Activated CD4-positive, CD25-positive, alpha-beta regulatory T cell treated with anti-CD3 and anti-CD28 coated beads, Interleukin-2, amount 50 U/mL, for 72 hours (primary cell): ENCODE results near the gene UBFD1.
"Not testable (repeated sequence)": the region's sequence is repeated elsewhere in the genome, so short reads cannot be mapped to it uniquely, and the experiment has no call there.

Source experiments
- DNase-seq: peaks from one replicate; pipeline ENCODE4 v3.0.0; 2021

Gene UBFD1, protein sequence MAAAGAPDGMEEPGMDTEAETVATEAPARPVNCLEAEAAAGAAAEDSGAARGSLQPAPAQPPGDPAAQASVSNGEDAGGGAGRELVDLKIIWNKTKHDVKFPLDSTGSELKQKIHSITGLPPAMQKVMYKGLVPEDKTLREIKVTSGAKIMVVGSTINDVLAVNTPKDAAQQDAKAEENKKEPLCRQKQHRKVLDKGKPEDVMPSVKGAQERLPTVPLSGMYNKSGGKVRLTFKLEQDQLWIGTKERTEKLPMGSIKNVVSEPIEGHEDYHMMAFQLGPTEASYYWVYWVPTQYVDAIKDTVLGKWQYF

GRCh38 chr16:23556881-23557778 is at the start of gene UBFD1, which contains the start of gene EARS2:
Gene UBFD1 (plus strand): TSS chr16:23557727. CDS start chr16:23557743, 16 bp downstream.
Gene EARS2 (minus strand): TSS chr16:23557350. CDS start chr16:23557343, 7 bp downstream.
- DNase-seq, result peak; percentile 95

GRCh38 chr16:23508589-23509440 is 48.7 kb upstream of the UBFD1 start:
- no peak for DNase-seq

GRCh38 chr16:23509441-23509754 is 48.1 kb upstream of the UBFD1 start:
- no peak for DNase-seq

DNA sequence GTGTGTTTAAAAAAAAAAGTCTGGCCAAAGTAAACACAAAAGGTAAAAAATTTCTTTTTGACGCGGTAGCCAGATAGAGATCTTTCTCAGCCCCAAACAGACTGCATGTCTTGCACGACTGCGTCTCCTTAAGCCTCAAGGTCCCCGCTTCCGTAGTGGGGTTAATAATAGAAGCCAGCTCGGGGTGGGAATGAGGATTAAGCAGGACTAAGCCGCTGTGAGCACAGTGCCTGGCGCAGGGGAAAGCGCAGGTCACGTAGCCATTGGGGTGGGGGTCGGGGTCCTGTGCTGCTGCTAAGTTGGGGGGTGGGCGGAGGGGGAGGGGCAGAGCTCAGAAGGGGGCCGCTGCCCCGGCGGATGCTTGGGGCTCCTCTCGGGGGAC is 47.8 kb upstream of the UBFD1 start:
- no peak for DNase-seq

GRCh38 chr16:23510164-23510914 is 47.2 kb upstream of the UBFD1 start, which contains the start of gene GGA2:
Gene GGA2 (minus strand): TSS chr16:23510494. CDS start chr16:23510411, 83 bp downstream.
- DNase-seq, result peak; percentile 84

DNA sequence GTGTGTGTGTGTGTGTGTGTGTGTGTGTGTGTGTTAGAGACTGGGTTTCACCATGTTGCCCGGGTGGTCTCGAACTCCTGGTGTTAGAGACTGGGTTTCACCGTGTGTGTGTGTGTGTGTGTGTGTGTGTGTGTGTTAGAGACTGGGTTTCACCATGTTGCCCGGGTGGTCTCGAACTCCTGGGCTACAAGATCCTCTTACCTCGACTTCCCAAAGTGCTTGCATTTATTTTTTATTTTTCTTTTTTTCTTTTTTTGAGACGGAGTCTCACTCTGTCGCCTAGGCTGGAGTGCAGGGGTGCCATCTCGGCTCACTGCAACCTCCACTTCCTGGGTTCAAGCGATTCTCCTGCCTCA is 46.6 kb upstream of the UBFD1 start:
- not testable (repeated sequence) for DNase-seq

- no peak for DNase-seq
These were observed 45.8 kb upstream of the UBFD1 start for GRCh38 chr16:23511731-23512130.

DNA sequence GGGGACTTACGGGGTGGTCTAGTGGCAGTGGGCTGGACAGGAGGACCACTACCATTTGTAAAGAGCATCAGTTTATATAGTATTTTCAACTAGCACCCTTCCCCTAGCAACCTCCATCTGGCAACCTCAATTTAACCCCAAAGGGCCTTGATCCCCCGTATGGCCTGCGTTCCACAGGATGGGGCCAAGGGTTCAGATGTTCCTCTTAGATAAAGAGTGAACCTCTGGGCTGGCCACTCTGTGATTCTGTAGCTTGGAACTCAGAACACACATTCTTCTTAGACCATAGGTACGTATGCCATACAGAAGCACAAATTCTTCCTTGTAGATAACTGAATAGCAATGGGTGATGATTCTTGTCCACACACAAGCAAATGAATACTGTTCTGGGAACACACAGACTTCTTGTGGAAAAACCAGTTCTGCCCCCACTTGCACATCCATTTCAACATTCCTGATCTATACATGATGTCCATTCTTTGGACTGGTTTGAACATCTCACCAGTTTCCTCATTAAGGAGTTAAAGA is 45.3 kb upstream of the UBFD1 start:
- no peak for DNase-seq

DNA sequence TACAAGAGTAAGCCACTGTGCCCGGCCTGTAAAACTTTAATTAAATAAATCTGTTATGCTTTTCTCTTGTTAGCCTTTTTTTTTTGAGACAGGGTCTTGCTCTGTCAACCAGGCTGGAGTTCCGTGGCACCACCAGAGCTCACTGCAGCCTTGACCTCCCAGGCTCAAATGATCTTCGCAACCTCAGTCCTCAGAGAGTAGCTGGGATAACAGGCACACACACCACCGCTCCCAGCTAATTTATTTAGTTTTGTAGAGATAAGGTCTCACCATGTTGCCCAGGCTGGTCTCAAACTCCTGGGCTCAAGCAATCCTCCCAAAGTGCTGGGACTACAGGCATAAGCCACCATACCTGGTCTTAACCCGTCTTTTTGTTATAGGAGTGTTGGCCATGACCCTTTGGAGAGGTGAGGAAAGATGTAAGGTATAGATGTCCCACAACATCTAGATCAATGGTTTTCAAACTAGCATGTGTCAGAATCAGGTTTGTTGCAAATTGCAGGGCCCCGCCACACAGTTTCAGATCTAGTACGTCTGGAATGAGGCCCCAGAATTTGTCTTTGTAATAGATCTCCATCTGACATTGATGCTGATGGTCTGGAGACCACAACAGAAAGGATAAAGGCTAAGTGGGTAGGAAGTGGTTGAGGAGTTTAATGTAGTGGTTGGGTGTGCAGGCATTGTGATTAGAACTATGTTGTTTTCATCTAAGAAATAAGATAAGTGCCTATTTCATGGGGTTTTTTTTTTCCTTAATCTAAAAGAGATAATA is 43.0 kb upstream of the UBFD1 start:
- no peak for DNase-seq

- DNase-seq, result no peak
These were observed 41.6 kb upstream of the UBFD1 start for GRCh38 chr16:23515881-23516280.

GRCh38 chr16:23516366-23517137 is 41.0 kb upstream of the UBFD1 start:
- DNase-seq, result no peak

DNA sequence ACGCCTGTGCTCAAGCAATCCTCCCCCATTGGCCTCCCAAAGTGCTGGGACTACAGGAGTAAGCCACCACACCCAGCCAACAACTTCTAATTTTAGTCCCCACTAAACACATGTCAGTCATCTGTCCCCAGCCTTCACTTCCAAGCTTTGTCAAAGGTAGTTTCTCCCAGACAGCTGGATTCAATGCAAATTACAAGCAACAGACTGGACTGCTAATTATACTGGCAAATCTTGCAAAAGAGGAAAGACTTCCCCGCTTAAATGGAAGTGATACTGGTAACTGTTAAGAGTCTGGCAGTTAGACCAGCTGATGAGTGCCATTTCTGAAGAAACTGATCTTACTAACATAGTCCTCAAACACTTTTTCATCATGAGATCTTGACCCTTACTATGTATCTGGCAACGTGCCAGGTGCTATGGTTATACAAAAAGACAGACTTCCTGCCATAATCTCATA is 39.1 kb upstream of the UBFD1 start:
- no peak for DNase-seq

DNA sequence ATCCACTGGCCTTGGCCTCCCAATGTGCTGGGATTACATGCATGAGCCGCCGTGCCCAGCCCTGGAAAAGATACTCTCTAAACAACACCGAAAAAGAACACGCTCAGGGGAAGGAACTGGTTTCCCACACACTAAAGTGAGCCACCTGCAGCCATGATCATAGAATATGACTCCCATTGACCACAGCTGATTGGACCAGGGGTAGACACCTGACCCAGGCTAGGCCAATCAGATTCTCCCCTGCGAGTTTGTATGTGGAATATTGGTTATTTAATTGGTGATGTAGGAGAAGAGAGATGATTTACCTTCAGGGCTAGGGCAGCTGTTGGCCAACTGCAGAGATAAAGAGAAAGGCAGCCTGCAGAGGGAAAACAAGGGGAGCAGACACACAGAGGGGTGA is 38.2 kb upstream of the UBFD1 start:
- DNase-seq, result no peak

GRCh38 chr16:23520500-23520899 is 37.0 kb upstream of the UBFD1 start:
- DNase-seq, result no peak

DNA sequence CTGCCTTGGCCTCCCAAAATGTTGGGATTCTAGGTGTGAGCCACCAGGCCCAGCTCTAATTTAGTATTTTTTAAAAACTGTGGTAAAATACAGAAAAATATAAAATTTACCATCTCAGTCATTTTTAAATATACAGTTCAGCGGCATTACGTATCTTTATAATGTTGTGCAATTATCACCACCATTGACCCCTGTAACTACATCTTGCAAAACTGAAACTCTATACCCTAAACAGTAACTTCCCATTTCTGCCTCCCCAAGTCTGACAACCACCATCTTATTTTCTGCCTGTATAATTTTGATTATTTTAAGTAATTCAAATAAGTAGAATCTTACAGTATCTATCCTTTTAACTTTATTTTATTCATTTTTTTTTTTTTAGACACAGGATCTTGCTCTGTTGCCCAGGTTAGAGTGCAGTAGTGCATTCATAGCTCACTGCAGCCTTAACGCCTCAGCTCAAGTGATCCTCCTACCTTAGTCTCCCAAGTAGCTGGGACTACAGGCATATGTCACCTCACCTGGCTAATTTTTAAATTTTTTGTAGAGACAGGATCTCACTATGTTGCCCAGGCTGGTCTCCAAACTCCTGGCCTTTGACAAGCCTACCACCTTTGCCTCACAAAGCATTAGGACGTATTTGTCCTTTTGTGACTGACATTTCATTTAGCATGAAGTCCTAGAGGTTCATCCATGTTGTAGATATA is 36.3 kb upstream of the UBFD1 start:
- DNase-seq, result no peak

DNA sequence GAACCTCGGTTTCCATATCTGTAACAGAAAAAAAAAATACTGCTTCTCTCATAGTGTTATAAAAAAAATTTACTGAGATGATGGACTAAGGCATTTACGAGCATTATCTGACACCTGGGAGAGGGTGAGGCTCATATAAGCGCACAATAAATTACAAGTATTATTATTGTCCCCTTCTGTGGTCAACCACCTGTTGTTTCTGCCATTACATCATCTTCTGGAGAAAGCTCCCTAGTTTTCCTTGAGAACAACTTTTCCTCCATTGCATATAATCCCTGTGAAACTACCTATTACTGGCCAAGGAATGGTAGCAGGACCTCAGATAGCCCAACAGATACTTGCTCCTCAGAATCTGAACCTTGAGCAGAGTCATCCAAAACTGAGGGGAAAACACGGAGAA is 35.6 kb upstream of the UBFD1 start:
- no peak for DNase-seq

DNA sequence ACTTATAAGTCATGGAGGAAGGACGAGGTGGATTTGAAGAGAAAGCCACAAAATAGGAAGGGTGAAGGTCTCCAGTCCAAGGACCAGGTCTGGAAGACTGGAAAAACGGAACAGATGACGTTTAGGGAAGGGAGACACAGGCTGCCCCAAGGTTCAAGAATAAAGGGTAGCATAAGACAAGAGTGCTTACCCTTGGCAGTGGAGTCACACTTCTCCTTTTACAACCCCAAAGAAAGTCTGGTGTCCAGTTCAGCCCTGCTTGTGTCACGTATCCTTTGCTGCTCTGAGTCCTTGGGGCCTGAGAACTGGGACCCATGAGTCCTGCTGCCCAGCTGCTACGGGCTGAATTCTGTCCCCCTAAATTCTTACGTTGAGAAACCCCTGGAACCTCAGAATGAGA is 34.2 kb upstream of the UBFD1 start:
- DNase-seq, result no peak

DNA sequence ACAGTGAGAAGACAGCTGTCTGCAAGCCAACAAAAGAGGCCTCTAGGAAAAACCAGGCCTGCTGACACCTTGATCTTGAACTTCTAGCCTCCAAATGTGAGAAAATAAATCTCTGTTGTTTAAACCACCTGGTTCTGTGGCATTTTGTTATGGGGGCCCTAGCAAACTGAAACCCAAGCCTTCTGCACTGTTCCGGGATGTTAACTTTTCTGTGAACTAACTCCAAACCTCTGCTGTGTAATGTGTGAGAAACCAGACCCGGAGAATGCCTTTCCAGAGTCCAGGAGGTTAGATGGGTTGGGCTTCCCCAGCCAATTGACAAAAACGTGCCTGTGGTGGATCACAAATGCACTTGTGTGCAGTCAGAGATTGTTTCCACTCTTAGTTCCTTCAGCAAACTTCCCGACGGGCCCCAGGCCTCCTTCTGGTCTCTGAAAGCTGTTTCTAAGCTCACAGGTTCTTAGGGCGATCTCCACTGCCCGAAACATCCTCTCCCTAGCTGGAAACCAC is 33.6 kb upstream of the UBFD1 start:
- no peak for DNase-seq

DNA sequence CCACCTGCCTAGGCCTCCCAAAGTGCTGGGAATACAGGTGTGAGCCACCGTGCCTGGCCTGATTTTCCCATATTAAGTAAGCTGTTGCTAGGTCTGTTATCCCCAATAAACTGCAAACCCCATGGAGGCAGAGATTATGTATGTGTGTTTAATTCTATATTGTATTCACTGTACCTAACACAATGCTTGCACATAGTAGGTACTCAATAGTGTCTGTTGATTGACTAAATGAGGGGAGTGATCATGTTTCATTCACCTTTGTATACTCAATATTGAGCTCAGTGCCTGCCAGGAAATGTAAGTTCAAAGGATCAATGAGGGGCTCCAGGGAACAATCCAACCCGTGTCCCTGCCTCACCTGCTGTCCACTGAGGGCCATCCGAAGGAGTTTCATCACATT is 32.6 kb upstream of the UBFD1 start:
- no peak for DNase-seq
